ENCODE data around the gene LAG3.

Gene LAG3

GRCh38 chr12:6768437-6768914, 3.8 kb upstream of the LAG3 start:
- Histone ChIP-seq H3K4me1 (ENCODE audit: insufficient read depth, poor library complexity, severe bottlenecking) (peaks cover 22% of the 10 kb centered on the region), H3K4me3 (ENCODE audit: severe bottlenecking) (peak overlapping the region; percentile 95), H3K27me3 (ENCODE audit: insufficient read depth, poor library complexity, severe bottlenecking) (no peaks in the 10 kb centered on the region), H3K36me3 (ENCODE audit: low read depth) (peaks cover 9% of the 10 kb centered on the region; the same call in 1 of the 2 replicates), H3K9me3 (ENCODE audit: severe bottlenecking) (no peaks in the 10 kb centered on the region), H3K27ac (ENCODE audit: poor library complexity, severe bottlenecking) (peak overlapping the region; percentile 86)
- no peak for TF ChIP-seq CTCF (IDR thresholded peaks at IDR 0.05; ENCODE audit: poor library complexity, severe bottlenecking)
- no peak for DNase-seq (ENCODE audit: low spot score)
- no peak for ATAC-seq (ENCODE audit: low read depth)

- Histone ChIP-seq H3K36me3 (ENCODE audit: low read depth) (peaks cover 9% of the 10 kb centered on the region; the same call in 1 of the 2 replicates), H3K9me3 (ENCODE audit: severe bottlenecking) (no peaks in the 10 kb centered on the region), H3K27ac (ENCODE audit: poor library complexity, severe bottlenecking) (no peak overlapping the region), H3K27me3 (ENCODE audit: insufficient read depth, poor library complexity, severe bottlenecking) (no peaks in the 10 kb centered on the region), H3K4me3 (ENCODE audit: severe bottlenecking) (no peak overlapping the region), H3K4me1 (ENCODE audit: insufficient read depth, poor library complexity, severe bottlenecking) (peaks cover 17% of the 10 kb centered on the region)
- ATAC-seq (ENCODE audit: low read depth): no peak
- no peak for DNase-seq (ENCODE audit: low spot score)
- no peak for TF ChIP-seq CTCF (IDR thresholded peaks at IDR 0.05; ENCODE audit: poor library complexity, severe bottlenecking)
These were observed 3.3 kb upstream of the LAG3 start for GRCh38 chr12:6768990-6769389.

GRCh38 chr12:6769666-6770065, 2.7 kb upstream of the LAG3 start:
- ATAC-seq (ENCODE audit: low read depth) (no peak), DNase-seq (ENCODE audit: low spot score) (no peak)
- Histone ChIP-seq H3K36me3 (ENCODE audit: low read depth) (peaks cover 9% of the 10 kb centered on the region; the same call in 1 of the 2 replicates), H3K27ac (ENCODE audit: poor library complexity, severe bottlenecking) (no peak overlapping the region), H3K27me3 (ENCODE audit: insufficient read depth, poor library complexity, severe bottlenecking) (no peaks in the 10 kb centered on the region), H3K9me3 (ENCODE audit: severe bottlenecking) (no peaks in the 10 kb centered on the region), H3K4me1 (ENCODE audit: insufficient read depth, poor library complexity, severe bottlenecking) (peaks cover 14% of the 10 kb centered on the region), H3K4me3 (ENCODE audit: severe bottlenecking) (no peak overlapping the region)
- TF ChIP-seq CTCF (IDR thresholded peaks at IDR 0.05; ENCODE audit: poor library complexity, severe bottlenecking): no peak

- no peak overlapping the region for H3K27ac ChIP-seq (ENCODE audit: poor library complexity, severe bottlenecking)
- TF ChIP-seq CTCF (IDR thresholded peaks at IDR 0.05; ENCODE audit: poor library complexity, severe bottlenecking): no peak
- H3K4me1 ChIP-seq (ENCODE audit: insufficient read depth, poor library complexity, severe bottlenecking): peaks cover 10% of the 10 kb centered on the region
- H3K4me3 ChIP-seq (ENCODE audit: severe bottlenecking): no peak overlapping the region
- no peaks in the 10 kb centered on the region for H3K9me3 ChIP-seq (ENCODE audit: severe bottlenecking)
- DNase-seq (ENCODE audit: low spot score): no peak
- no peaks in the 10 kb centered on the region for H3K27me3 ChIP-seq (ENCODE audit: insufficient read depth, poor library complexity, severe bottlenecking)
- H3K36me3 ChIP-seq (ENCODE audit: low read depth): peaks cover 9% of the 10 kb centered on the region; the same call in 1 of the 2 replicates
- ATAC-seq (ENCODE audit: low read depth): no peak
These were observed 2.2 kb upstream of the LAG3 start for GRCh38 chr12:6770094-6770493.

- Histone ChIP-seq H3K27me3 (ENCODE audit: insufficient read depth, poor library complexity, severe bottlenecking) (no peaks in the 10 kb centered on the region), H3K27ac (ENCODE audit: poor library complexity, severe bottlenecking) (no peak overlapping the region), H3K4me3 (ENCODE audit: severe bottlenecking) (no peak overlapping the region), H3K36me3 (ENCODE audit: low read depth) (peaks cover 9% of the 10 kb centered on the region; the same call in 1 of the 2 replicates), H3K4me1 (ENCODE audit: insufficient read depth, poor library complexity, severe bottlenecking) (peaks cover 5% of the 10 kb centered on the region), H3K9me3 (ENCODE audit: severe bottlenecking) (no peaks in the 10 kb centered on the region)
- no peak for TF ChIP-seq CTCF (IDR thresholded peaks at IDR 0.05; ENCODE audit: poor library complexity, severe bottlenecking)
- ATAC-seq (ENCODE audit: low read depth): no peak
- DNase-seq (ENCODE audit: low spot score): no peak
These were observed 1.7 kb upstream of the LAG3 start for GRCh38 chr12:6770600-6770999.
